Measurements from ENCODE around the gene KLHL2.

KLHL2 gene

GRCh38 chr4:165328101-165328425 is 120.7 kb downstream of the KLHL2 start:
- TF ChIP-seq CTCF (IDR thresholded peaks at IDR 0.05; ENCODE audit: low read depth, low read length) = no peak
- H3K4me3 ChIP-seq (ENCODE audit: low read depth, low read length) = peak overlapping the region; percentile 87

GRCh38 chr4:165328708-165329107 is 121.3 kb downstream of the KLHL2 start:
- TF ChIP-seq CTCF (IDR thresholded peaks at IDR 0.05; ENCODE audit: low read depth, low read length) = no peak
- peak overlapping the region; percentile 87 for H3K4me3 ChIP-seq (ENCODE audit: low read depth, low read length)

- H3K4me3 ChIP-seq (ENCODE audit: low read depth, low read length) = no peak overlapping the region
- no peak for TF ChIP-seq CTCF (IDR thresholded peaks at IDR 0.05; ENCODE audit: low read depth, low read length)
Measured at GRCh38 chr4:165330071-165330470, 122.7 kb downstream of the KLHL2 start.

GRCh38 chr4:165330666-165331065 is 123.3 kb downstream of the KLHL2 start:
- no peak for TF ChIP-seq CTCF (IDR thresholded peaks at IDR 0.05; ENCODE audit: low read depth, low read length)
- H3K4me3 ChIP-seq (ENCODE audit: low read depth, low read length) = no peak overlapping the region

- H3K4me3 ChIP-seq (ENCODE audit: low read depth, low read length) = no peak overlapping the region
- no peak for TF ChIP-seq CTCF (IDR thresholded peaks at IDR 0.05; ENCODE audit: low read depth, low read length)
Measured at GRCh38 chr4:165331359-165331758, 124.0 kb downstream of the KLHL2 start.

GRCh38 chr4:165331823-165332222 is 124.5 kb downstream of the KLHL2 start:
- TF ChIP-seq CTCF (IDR thresholded peaks at IDR 0.05; ENCODE audit: low read depth, low read length) = no peak
- no peak overlapping the region for H3K4me3 ChIP-seq (ENCODE audit: low read depth, low read length)

- H3K4me3 ChIP-seq (ENCODE audit: low read depth, low read length) = no peak overlapping the region
Measured at GRCh38 chr4:165332502-165332901, 125.1 kb downstream of the KLHL2 start.

More at GRCh38 chr4:165332502-165332901, 125.1 kb downstream of the KLHL2 start:
- no peak for TF ChIP-seq CTCF (IDR thresholded peaks at IDR 0.05; ENCODE audit: low read depth, low read length)
